Amniotic epithelial cell (primary cell): ENCODE measurements around the gene DIP2C.
"Not testable (repeated sequence)": the region's sequence is repeated elsewhere in the genome, so short reads cannot be mapped to it uniquely, and the experiment has no call there.

ENCODE experiments used
- DNase-seq: peaks from one replicate; pipeline ENCODE4 v3.0.0-alpha.2; 2010; ENCODE audit warnings: low read depth

The DIP2C gene

GRCh38 chr10:306007-306674, 383.3 kb downstream of the DIP2C start:
- no peak for DNase-seq

GRCh38 chr10:305034-305433, 384.4 kb downstream of the DIP2C start:
- DNase-seq, result no peak

GRCh38 chr10:301536-301935, 387.9 kb downstream of the DIP2C start:
- DNase-seq, result no peak

GRCh38 chr10:300580-300979, 388.9 kb downstream of the DIP2C start:
- DNase-seq, result not testable (repeated sequence)

- no peak for DNase-seq
Measured at GRCh38 chr10:299969-300368, 389.5 kb downstream of the DIP2C start.

GRCh38 chr10:299512-299911, 390.0 kb downstream of the DIP2C start:
- DNase-seq, result no peak

GRCh38 chr10:298033-298432, 391.4 kb downstream of the DIP2C start:
- DNase-seq, result no peak

- DNase-seq, result peak; percentile 80
Measured at GRCh38 chr10:297567-297966, 391.9 kb downstream of the DIP2C start.

- DNase-seq, result no peak
Measured at GRCh38 chr10:293636-294035, 395.8 kb downstream of the DIP2C start.

GRCh38 chr10:290026-290725, 399.3 kb downstream of the DIP2C start:
- no peak for DNase-seq

- DNase-seq, result no peak
Measured at GRCh38 chr10:289581-289980, 399.9 kb downstream of the DIP2C start.

- DNase-seq, result no peak
Measured at GRCh38 chr10:288316-289200, 400.9 kb downstream of the DIP2C start.

GRCh38 chr10:287814-288213, 401.7 kb downstream of the DIP2C start:
- no peak for DNase-seq

GRCh38 chr10:287026-287709, 402.3 kb downstream of the DIP2C start:
- no peak for DNase-seq

GRCh38 chr10:285216-285615, 404.3 kb downstream of the DIP2C start:
- DNase-seq, result no peak

GRCh38 chr10:283916-284356, 405.5 kb downstream of the DIP2C start:
- DNase-seq, result no peak

- no peak for DNase-seq
Measured at GRCh38 chr10:283140-283479, 406.4 kb downstream of the DIP2C start.

GRCh38 chr10:282294-283139, 407.0 kb downstream of the DIP2C start:
- DNase-seq, result peak; percentile 74

- no peak for DNase-seq
Measured at GRCh38 chr10:279655-280054, 409.8 kb downstream of the DIP2C start.

GRCh38 chr10:279232-279631, 410.2 kb downstream of the DIP2C start:
- DNase-seq, result no peak

- DNase-seq, result no peak
Measured at GRCh38 chr10:278707-279106, 410.8 kb downstream of the DIP2C start.
